BLaER1 treated with 17β-estradiol and CSF1 and Interleukin-3, amounts not matched to agents 10 nM and 100 nM (cell line): Measurements from ENCODE around the gene SLC10A2.

Experiments
- H3K27ac ChIP-seq, 11 experiments: shearing (Covaris generic); formaldehyde crosslinking; 2 replicates each; pipeline ENCODE4 v1.8.1; 2022
- H3K27me3 ChIP-seq, 11 experiments: shearing (Covaris generic); formaldehyde crosslinking; 2 replicates each; pipeline ENCODE4 v1.8.1; 2022
- H3K36me3 ChIP-seq, 11 experiments: shearing (Covaris generic); formaldehyde crosslinking; 2 replicates each; pipeline ENCODE4 v1.8.1; 2022
- H3K4me1 ChIP-seq, 10 experiments: shearing (Covaris generic); formaldehyde crosslinking; 2 replicates each; pipeline ENCODE4 v1.8.1; 2022
- H3K4me2 ChIP-seq, 11 experiments: shearing (Covaris generic); formaldehyde crosslinking; 2 replicates each; pipeline ENCODE4 v1.8.1; 2022
- H3K4me3 ChIP-seq, 10 experiments: shearing (Covaris generic); formaldehyde crosslinking; 2 replicates each; pipeline ENCODE4 v1.8.1; 2022
- H3K9ac ChIP-seq, 11 experiments: shearing (Covaris generic); formaldehyde crosslinking; 2 replicates each; pipeline ENCODE4 v1.8.1; 2022
- H3K9me3 ChIP-seq, 11 experiments: shearing (Covaris generic); formaldehyde crosslinking; replicated peaks in 1 of 11; 2 replicates each; pipeline ENCODE4 v1.8.1; 2022
- H4K20me1 ChIP-seq, 11 experiments: shearing (Covaris generic); formaldehyde crosslinking; 2 replicates each; pipeline ENCODE4 v1.8.1; 2022
- Cebpa-rat ChIP-seq, 11 experiments: shearing (Covaris generic); IDR thresholded peaks; 2 replicates each; pipeline ENCODE4 v1.8.1; 2022

SLC10A2 gene

DNA sequence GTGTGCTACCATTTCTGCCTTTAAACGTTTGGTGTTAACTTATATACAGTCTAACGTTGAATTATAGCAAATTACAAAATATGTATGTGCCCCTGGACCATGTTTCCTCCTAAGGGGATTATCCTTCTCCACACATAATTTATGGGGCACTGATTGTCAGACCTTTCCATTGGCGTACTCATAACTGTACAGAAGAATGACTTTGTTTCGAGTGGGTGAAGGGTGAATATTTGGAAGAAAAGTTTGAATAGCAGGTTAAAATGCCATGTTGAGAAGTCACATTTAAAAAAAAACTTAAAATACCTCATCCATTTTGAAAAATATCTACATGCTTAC, 58.8 kb downstream of the SLC10A2 start:
- peak overlapping the region in 1 of 10 experiments; percentile 9; a peak in 1 of 20 replicates for H3K4me3 ChIP-seq
- H3K9ac ChIP-seq: peak overlapping the region in 4 of 11 experiments; percentile 16 to 71 (median 38); a peak in 4 of 22 replicates
- H4K20me1 ChIP-seq: no peaks in the 10 kb centered on the region
- H3K36me3 ChIP-seq: no peaks in the 10 kb centered on the region
- H3K4me1 ChIP-seq: peaks cover 14 to 28% (median 23%) of the 10 kb centered on the region in 10 experiments
- TF ChIP-seq Cebpa-rat (IDR thresholded peaks at IDR 0.05): no peak
- no peaks in the 10 kb centered on the region for H3K27me3 ChIP-seq
- H3K4me2 ChIP-seq: peak overlapping the region; percentile 44 to 74 (median 65)
- H3K9me3 ChIP-seq: peaks cover 8 to 52% (median 24%) of the 10 kb centered on the region in 11 experiments; a peak in 20 of 22 replicates
- H3K27ac ChIP-seq: peak overlapping the region in 9 of 11 experiments; percentile 43 to 85 (median 76); a peak in 17 of 22 replicates

DNA sequence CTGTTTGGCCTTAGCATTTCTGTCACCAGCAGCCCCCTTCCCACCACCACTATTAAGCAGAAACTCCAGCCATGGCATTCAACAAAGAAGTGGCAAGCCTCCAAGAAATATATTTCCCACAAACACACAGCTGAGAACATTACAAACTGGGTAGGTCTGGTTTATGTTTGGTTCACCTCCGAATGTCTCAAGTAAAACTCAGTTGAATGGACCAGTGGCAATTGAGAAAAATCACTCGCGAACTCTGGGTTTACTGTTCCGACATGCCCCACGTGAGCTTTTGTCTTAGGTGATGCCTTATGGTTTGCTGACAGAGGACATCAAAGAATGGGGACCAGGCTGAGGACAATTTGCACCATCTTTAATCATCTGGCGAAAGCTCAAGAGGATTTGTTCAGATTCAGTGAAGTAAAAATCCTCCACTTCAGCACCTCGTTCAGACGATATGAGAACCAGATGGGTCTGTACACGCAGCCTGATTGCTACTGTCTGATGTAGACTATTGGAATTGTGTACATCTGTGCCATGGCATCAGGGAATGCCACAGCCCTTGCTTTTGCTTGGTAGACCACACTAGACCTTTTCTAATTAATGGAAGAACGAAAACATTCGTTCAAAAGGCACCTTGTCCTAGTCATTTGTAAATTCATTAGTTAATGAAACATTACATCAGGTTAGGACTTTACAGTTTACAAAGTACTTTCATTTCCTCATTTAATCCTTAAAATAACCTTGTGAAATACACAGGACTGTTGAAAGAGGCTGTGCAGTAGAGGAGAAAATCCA, 59.4 kb downstream of the SLC10A2 start:
- Histone ChIP-seq H3K27me3 (no peaks in the 10 kb centered on the region), H3K4me3 (peak overlapping the region in 1 of 10 experiments; percentile 9; a peak in 1 of 20 replicates), H3K9me3 (peaks cover 14 to 57% (median 28%) of the 10 kb centered on the region in 11 experiments), H3K9ac (peak overlapping the region in 8 of 11 experiments; percentile 13 to 71 (median 45); a peak in 13 of 22 replicates), H4K20me1 (no peaks in the 10 kb centered on the region), H3K36me3 (no peaks in the 10 kb centered on the region), H3K27ac (peak overlapping the region in 10 of 11 experiments; percentile 19 to 85 (median 75); a peak in 19 of 22 replicates), H3K4me2 (peak overlapping the region; percentile 44 to 74 (median 65)), H3K4me1 (peaks cover 14 to 28% (median 23%) of the 10 kb centered on the region in 10 experiments)
- TF ChIP-seq Cebpa-rat (IDR thresholded peaks at IDR 0.05): no peak

DNA sequence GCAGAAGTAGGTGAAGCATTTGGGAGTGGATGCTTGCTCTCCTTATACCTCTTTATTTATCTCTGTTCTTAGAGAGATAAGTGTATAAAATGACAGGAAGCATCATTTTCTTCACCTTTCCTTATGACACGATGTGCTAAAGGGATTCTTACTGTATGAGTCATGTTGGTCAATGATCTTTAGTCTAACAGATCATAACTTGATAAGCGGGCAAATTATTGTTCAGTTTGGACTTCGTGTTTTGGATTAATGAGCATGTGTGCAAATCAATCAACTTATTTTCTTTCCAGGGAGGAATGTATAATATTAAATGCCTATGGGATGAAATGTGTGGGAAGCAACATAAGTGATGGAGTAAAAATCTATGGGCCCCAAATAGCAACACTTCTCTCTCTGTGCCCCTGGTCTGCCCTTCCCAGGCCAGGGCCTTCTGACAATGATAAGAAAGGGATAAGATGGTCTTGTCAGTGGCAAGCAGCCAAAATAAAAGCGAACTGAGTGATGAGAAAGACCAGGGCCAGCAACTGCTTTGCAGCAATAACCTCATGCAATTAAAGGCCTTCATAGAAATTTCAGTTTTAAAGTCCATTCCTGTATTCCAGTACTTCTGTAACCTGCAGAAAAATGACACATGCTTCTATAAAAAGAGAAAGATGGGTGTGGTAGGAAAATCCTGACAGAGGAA, 61.4 kb downstream of the SLC10A2 start:
- Histone ChIP-seq H3K27me3 (no peaks in the 10 kb centered on the region), H3K4me1 (peaks cover 15 to 44% (median 33%) of the 10 kb centered on the region in 10 experiments), H3K27ac (no peak overlapping the region)

DNA sequence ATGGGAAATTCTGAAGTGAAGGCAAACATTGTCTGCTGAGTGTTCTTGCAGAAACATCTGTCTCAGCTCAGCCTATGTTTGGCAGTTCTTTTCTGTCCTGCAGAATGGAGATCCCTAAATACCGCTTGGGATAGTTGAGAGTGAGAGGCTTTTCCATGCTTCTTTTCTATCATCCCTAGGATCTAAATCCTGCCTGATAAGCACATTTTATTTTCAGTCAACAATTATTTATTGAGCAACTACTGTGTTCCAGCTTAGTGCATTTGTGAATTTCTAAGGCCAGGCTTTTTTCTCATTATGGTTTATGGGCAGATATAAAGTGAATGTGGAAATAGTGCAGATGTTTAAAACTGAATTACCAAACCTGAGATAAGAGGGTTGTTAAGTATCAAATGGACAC, 62.6 kb downstream of the SLC10A2 start:
- H3K9ac ChIP-seq: no peak overlapping the region
- no peak overlapping the region for H3K4me2 ChIP-seq
- H4K20me1 ChIP-seq: no peaks in the 10 kb centered on the region
- peaks cover 32 to 81% (median 48%) of the 10 kb centered on the region in 11 experiments for H3K9me3 ChIP-seq
- H3K27ac ChIP-seq: no peak overlapping the region
- H3K27me3 ChIP-seq: no peaks in the 10 kb centered on the region
- H3K4me1 ChIP-seq: peaks cover 21 to 51% (median 39%) of the 10 kb centered on the region in 10 experiments
- H3K4me3 ChIP-seq: no peak overlapping the region
- no peaks in the 10 kb centered on the region for H3K36me3 ChIP-seq
- TF ChIP-seq Cebpa-rat (IDR thresholded peaks at IDR 0.05): no peak

More for the DNA sequence above, 61.4 kb downstream of the SLC10A2 start:
- Histone ChIP-seq H3K36me3 (no peaks in the 10 kb centered on the region), H3K4me2 (no peak overlapping the region), H3K9me3 (peaks cover 32 to 78% (median 47%) of the 10 kb centered on the region in 11 experiments), H3K9ac (no peak overlapping the region), H3K4me3 (no peak overlapping the region), H4K20me1 (no peaks in the 10 kb centered on the region)
- TF ChIP-seq Cebpa-rat (IDR thresholded peaks at IDR 0.05): no peak

DNA sequence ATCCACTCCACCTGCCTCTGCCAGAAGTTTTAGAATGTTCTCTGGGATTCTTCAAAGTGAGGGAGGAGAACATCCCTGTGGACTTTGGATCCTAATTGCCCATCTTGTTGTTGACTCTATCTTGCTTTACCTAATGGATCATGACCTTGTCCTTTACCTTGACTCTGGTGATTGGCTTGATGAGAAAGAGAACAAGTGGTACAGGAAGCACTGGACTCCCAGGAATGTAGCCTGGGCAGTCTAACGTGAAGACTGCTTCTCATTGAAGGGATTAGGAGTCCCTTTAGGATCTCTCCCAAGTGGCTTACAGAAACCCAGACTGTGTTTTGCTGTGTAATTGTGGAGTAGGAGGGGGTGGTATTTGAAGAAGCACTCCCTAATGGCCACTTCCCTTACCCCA, 63.9 kb downstream of the SLC10A2 start:
- Histone ChIP-seq H3K27ac (no peak overlapping the region), H3K4me1 (peaks cover 13 to 37% (median 26%) of the 10 kb centered on the region in 10 experiments), H3K27me3 (no peaks in the 10 kb centered on the region), H4K20me1 (no peaks in the 10 kb centered on the region), H3K36me3 (no peaks in the 10 kb centered on the region), H3K4me2 (no peak overlapping the region), H3K9ac (no peak overlapping the region), H3K9me3 (peaks cover 32 to 74% (median 50%) of the 10 kb centered on the region in 11 experiments), H3K4me3 (no peak overlapping the region)
- TF ChIP-seq Cebpa-rat (IDR thresholded peaks at IDR 0.05): no peak

DNA sequence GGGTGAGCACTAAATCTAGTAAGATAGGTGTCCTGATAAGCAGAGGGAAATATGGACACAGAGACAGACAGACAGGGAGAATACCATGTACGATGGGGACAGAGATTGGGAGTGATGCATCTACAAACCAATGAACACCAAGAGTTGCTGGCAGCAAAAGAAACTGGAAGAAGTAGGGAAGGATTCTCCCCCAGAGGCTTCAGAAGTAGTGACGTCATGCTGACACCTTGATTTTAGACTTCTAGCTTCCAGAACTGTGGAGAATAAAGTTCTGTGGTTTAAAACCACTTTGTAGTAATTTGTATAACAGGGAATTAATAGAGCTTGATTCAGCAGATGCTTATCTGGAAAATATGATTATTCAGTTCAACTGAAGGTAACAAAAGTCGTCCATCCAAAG, 66.1 kb downstream of the SLC10A2 start:
- peak overlapping the region in 4 of 11 experiments; percentile 20 to 43 (median 32); a peak in 5 of 22 replicates for H3K27ac ChIP-seq
- H3K4me1 ChIP-seq: peaks cover 8 to 23% (median 16%) of the 10 kb centered on the region in 10 experiments; a peak in 17 of 20 replicates
- TF ChIP-seq Cebpa-rat (IDR thresholded peaks at IDR 0.05): no peak
- H3K9me3 ChIP-seq: peaks cover 50 to 76% (median 62%) of the 10 kb centered on the region in 11 experiments
- H3K36me3 ChIP-seq: peaks cover 0 to 5% (median 0%) of the 10 kb centered on the region in 11 experiments; a peak in 6 of 22 replicates
- H3K4me3 ChIP-seq: no peak overlapping the region
- peak overlapping the region in 9 of 11 experiments; percentile 18 to 56 (median 37); a peak in 13 of 22 replicates for H3K4me2 ChIP-seq
- H3K9ac ChIP-seq: no peak overlapping the region
- no peaks in the 10 kb centered on the region for H3K27me3 ChIP-seq
- H4K20me1 ChIP-seq: no peaks in the 10 kb centered on the region

DNA sequence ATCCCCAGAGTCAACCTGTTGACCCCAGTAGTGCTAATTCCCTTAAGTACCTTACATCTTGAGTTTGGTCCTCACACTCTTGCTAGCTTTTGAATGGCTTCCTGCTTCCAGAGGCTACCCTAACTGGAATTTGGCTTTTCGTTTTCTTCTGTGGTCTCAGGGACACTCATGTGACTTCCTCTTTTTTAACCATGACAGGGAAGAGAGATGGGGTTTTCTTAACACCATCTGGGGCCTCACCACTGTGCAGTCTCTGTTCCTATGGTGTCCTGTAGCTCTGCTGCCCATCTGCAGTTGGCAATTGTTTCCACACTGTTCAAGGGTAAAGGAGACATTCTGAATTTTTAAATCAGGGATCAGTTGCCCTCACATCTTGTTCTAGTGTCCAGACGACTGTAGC, 66.7 kb downstream of the SLC10A2 start:
- H3K4me2 ChIP-seq: peak overlapping the region in 10 of 11 experiments; percentile 11 to 56 (median 36); a peak in 18 of 22 replicates
- H4K20me1 ChIP-seq: no peaks in the 10 kb centered on the region
- TF ChIP-seq Cebpa-rat (IDR thresholded peaks at IDR 0.05): no peak
- peak overlapping the region in 5 of 11 experiments; percentile 17 to 43 (median 25); a peak in 3 of 22 replicates for H3K27ac ChIP-seq
- H3K4me3 ChIP-seq: no peak overlapping the region
- peaks cover 57 to 77% (median 66%) of the 10 kb centered on the region in 11 experiments for H3K9me3 ChIP-seq
- H3K4me1 ChIP-seq: peaks cover 8 to 23% (median 16%) of the 10 kb centered on the region in 10 experiments; a peak in 17 of 20 replicates
- H3K36me3 ChIP-seq: peaks cover 0 to 7% (median 0%) of the 10 kb centered on the region in 11 experiments; a peak in 6 of 22 replicates
- H3K9ac ChIP-seq: no peak overlapping the region
- H3K27me3 ChIP-seq: no peaks in the 10 kb centered on the region
